ENCODE results near the gene HOXD10.

HOXD10 gene

DNA sequence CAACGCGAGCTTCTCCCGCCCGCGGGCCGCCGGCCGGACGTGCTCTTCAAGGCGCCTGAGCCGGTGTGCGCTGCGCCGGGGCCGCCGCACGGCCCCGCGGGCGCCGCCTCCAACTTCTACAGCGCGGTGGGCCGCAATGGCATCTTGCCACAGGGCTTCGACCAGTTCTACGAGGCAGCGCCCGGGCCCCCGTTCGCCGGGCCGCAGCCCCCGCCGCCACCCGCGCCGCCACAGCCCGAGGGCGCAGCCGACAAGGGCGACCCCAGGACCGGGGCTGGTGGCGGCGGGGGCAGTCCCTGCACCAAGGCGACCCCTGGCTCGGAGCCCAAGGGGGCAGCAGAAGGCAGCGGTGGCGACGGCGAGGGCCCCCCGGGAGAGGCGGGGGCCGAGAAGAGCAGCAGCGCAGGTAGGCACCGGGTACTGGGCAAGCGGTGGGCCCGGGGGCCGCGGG, 8.8 kb upstream of the HOXD10 start:
- no peak for DNase-seq

DNA sequence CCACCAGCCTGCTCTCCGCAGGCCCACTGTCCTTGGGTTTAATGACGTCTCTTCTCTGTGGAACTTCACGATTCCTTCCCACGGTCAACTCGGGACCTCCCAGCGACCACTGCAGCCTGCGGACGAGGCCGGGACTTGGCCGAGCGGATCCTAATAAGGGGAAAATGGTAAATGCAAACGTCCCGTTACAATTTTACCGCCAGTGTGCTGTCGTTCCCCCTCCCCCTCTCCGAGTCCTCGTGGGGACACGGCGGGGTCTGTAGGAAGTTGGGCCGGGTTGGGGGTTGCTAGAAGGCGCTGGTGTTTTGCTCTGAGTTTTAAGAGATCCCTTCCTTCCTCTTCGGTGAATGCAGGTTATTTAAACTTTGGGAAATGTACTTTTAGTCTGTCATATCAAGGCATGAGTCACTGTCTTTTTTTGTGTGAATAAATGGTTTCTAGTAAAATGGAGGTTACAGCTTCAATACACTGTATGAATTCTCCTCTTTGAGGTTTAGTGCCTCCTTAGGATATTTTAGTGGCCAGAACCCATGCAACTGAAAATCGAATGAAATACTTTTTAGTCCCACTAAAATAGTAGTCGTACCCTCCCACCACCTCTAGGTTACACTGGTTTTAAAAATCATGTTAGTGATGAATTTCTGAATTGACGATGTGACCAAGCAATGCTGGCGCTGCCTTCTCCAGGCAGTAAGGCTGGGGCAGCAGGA, 7.2 kb upstream of the HOXD10 start:
- DNase-seq = no peak

DNA sequence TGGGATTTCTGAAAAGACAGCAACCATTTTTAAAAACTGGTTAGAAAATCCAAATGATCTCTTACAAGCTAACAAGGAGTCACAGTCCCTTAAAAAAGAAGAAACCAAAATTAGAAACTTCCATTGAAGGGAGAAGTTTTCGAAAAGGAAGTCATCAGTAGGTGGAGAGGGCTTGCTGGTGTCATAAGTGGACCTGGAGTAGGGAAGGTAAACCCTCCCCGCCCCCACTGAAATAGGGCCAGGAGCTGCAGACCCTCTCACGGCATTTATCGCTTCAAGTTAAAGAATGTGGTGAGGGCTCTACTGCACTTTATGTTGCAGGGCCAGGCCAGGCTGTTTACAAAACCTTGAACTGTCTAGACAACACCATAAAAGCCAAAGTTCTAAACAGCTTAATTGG, 6.6 kb upstream of the HOXD10 start:
- no peak for DNase-seq

DNA sequence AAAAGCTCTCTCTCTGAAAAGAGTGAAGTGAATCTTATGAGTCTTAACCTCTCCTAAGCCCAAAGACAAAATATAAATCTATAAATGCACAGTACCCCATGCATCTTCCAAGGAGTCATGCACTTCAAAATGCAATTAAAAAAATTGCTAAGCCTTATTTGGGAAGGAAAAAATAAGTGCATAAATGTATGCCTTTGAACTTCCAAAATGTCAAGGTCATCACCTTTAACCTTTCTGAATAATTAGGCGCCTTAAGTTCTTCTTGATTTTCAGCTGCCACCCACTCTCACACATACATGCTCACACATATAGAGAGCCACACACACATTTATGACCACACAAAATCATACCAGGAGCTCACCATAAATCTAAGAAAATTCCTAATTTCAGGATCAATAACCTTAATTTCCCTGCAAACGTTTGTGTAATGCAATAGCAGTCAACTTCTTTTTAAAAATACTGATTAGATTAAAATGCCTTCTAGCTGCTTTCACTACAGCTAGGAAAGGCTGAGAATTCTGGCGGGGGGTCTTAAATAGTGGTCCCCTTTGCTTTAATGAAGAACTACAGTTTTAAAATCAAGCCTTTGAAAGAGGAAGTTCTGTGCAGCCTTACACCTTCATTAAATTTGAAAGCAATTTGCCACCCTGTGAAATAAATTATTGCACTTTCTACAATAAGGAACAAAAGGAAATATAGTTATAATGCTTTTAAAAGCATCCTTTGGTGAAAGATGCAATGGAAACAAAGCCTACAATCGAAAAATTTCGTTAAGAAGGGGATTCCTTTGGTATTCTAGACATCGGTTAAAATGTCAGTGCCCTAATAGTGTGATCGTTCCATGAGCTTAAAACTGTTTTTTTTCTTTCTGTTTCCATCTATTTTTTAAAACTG, 5.9 kb upstream of the HOXD10 start:
- DNase-seq = no peak

DNA sequence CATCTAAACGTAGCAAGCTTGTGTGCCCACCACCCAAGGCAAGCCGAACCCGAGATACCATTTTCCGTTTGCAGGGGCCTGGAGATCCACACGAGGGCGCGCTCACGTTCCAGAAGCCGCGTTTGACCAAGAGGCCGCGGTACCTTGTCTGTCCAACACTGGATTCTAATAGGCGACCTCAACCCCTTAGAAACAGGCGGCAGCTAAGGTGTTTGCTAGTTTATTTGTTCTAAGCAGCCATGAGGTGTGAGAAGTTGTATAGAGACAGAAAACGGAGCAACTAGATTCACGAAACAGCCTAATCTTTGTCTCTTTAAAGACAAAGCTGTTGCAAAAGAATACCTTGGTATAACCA, 5.3 kb upstream of the HOXD10 start:
- no peak for DNase-seq

DNA sequence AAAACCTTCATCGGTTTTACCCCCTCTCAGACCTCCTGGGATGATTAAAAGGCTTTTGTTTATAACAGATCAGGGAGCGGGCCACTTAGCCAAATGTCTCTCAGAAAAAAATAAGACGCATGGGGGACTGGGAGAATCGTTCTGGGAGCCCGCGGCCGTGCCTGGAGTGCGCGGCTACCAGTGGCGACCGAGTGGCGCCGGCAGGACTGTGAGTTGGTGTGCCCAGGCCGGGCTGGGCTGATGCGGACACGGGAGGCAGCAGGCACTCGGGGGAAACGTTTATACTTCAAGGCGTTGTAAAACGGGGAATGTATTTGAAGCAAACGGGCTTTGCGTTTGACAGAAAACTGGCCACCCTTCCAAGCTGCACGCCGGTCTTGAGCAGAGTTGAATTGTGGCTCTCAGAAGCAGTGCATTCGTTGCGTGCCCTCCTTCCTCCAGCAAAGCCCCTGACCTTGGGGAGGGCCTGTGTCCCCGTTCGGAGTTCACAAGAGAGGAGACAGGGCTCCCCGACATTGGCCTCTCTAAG, 4.7 kb upstream of the HOXD10 start:
- no peak for DNase-seq

DNA sequence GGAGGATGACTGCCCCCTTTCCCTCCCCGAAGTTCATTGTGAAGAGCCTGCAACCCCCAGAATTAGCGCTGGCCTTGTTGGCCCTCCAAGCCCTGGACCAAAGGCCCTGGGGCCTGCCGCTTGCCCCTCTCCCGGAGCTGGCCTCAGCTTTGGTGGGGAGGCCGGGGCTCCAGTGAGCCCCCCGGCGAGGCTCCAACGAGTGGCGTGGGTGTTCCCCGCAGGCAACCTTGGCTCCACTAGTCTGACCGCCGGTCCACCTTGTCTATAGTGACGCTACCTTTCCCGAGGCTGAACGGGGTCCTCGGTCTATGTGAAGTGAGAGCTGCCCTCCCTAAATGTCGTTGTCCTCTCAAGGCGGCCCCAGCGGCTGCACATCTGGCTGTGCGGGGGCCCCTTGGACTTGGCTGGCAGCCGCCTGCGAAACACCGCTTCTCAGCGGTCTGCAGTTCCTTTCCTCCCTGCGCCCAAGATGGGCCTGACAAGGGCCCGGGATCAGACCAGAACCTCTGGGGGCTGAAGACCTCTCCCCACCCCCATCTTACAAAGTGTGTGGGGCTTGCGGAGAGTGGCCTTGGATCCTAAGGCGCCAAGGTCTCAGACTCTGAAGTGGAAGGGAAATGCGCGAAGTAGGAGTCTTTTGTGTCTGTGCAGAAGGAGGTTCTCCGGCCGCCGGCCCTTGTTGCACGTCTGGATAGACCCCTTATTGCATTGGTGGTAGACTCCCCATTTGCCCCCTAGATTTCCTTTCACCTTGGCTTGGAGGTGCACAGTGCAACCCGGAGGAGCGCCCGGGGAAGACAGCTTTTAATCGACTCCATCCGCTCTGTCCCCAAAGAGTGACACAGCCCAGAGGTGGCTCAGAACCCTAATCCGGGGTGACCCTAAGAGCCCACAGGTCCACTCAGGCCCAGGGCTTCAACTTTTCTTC, 3.9 kb upstream of the HOXD10 start:
- no peak for DNase-seq

DNA sequence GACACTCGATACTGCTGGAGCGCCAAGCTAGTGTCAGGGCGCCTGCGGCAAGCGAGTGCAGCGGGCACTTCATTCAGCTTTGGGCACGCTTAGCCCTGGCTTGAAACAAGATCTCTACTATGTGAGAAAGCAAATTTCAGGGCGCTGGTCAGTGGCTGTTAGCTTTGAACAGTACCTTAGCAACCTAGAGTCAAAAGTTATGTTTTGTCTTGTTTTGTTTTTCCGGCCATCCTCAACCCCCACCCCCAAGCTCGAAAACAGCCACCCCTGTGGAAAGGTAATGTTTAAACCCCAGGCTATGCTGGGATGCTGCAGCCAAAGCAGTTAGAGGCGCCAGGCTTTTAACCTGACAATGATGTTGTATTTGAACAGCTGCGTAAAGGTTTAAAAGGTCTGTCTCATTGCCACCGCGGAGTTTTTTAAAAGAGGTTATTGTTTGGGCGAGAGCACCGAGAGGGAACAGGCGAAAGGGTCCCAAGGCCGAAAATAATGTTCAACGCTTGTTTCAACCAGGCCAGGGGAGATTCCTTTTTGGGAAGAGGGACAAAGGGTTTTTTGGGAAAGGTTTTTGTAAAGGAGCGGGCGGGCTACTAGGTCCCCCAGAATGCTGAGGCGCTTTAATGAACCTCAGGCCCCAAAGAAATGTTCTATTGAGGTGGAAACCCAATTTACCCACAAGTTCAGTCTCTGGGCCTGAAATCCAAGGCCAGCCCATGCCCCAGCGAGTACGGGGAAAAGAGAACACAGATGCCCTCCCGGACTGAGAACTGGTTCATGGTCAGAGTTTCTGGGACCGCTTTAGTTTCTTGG, 2.3 kb upstream of the HOXD10 start:
- no peak for DNase-seq

DNA sequence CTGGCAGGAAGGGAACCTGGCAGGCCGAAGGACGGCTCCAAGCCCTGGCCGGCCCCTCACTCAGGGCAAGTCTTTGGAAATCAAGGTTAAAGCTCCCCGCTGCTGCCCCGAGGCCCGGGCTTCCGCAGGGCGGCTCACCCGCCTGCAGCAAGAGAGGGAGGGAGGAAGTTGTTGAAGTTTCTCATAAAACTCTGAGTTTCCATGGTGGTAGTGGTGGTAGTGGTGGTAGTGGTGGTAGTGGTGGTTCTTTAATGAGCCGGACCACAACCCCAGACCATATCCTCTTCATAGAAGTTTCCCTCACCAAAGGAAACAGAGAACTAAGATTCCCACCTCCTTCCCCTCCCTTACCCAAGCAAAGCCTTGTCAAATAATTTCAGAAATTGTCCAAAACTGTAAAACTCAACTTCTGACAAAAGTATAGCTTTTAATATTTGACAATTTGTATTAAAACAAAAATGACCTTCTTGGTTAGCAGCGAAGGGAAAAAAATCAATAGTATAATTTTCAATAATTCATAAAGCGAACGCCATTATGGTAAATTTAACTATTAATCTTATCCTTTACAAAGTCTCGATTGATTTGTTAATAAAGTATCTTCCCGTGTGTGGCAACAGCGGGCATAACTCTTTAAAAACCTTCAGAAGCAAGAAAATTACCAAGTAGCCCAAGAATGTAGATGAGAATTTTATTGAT, 1.5 kb upstream of the HOXD10 start:
- DNase-seq = no peak

DNA sequence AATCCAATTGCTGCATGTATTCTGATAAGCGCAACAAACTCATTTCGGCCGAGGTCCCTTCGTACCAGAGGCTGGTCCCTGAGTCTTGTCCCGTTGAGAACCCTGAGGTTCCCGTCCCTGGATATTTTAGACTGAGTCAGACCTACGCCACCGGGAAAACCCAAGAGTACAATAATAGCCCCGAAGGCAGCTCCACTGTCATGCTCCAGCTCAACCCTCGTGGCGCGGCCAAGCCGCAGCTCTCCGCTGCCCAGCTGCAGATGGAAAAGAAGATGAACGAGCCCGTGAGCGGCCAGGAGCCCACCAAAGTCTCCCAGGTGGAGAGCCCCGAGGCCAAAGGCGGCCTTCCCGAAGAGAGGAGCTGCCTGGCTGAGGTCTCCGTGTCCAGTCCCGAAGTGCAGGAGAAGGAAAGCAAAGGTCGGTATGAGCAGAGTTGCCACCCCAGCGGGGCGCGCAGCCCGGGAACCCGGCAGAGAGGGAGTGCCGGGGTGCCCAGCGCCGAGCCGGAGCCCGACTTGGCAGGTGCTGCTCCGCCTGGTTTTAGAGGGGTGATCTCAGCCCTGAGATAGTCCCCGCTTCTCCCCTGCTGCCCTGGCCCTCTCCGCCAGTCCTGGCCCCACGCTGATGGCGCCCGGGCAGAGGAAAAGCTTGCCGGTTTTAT, 714 bp downstream of the HOXD10 start:
- DNase-seq = no peak

DNA sequence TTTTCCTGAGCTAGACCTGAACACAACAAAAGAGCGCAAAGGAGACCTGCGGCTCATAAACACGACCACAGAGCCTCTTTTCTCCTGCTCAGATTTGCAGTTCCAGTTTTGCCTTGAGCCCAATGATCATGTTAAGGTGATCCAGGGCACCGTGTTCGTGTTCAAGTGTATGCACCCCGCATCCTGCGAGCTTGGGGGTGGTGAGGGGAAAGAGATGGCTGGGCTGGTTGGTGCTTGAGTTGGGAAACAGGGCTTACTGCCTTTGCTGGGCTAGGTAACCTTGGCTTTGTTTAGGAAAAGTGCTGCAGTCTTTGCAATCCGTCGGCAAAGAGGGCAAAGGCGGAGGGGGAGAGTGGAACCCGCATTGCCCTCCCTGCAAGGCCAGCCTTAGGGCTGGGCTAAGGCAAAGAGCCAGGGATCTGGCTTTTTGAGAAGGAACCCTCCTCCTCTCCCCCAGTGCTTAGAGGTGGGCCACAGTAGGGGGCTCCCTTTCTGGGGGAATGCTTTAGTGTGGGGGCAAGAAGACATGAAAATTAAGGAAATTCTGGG, 1.3 kb downstream of the HOXD10 start:
- no peak for DNase-seq

DNA sequence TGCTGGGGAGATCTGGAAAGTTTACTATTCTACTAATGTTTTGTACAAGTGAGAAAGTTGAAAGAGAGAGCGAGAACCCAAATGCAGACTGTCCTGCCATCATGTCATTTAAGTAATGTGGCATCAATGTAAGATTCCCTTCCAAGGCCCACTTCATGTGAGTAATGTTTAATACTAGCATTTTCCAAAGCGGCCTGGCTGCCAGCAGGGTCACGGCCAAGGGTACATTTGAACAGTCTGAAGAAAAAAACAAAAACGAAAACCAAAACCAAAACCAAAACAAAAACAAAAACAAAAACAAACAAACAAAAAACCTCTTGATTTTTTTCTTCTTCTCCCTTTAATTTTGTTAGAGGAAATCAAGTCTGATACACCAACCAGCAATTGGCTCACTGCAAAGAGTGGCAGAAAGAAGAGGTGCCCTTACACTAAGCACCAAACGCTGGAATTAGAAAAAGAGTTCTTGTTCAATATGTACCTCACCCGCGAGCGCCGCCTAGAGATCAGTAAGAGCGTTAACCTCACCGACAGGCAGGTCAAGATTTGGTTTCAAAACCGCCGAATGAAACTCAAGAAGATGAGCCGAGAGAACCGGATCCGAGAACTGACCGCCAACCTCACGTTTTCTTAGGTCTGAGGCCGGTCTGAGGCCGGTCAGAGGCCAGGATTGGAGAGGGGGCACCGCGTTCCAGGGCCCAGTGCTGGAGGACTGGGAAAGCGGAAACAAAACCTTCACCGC, 2.2 kb downstream of the HOXD10 start:
- DNase-seq = no peak

DNA sequence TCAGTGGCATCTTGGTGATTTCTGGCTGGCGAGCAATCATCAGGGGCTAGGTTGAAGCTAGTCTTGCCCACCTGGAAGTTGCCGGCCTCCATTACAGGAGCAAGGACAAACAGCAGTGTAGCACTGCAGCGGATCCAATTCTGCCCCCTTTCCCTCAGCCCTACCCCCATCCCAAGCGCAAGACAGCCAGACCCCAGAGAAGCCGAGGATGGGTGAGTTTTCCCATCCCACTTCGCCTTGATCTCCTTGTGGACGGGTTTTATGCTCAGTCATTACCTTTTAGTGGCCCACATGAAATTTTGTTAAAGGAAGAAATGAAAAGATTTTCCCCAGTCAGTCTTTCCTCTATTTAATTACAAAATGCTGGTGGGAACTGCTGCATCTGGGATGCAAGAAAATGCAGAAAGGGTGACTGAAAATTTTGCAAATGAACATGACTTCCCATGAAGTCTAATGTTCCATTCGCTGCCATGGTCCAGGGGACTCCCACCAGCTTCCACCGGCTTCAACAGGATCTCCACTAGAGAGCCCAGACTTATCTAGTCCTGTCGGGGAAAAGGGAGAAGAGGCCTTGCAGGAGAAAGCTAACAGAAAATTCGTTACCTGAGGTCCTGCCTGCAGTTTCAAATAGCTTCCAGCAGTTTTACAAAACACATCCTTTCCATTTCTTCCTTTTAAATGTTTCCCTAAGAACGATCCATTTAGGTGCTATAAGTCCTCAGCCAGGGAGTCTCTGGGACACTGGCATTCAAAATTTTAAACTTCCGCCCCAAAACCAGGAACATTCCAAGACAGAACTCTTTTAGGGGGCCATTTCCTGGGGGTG, 4.0 kb downstream of the HOXD10 start:
- no peak for DNase-seq

DNA sequence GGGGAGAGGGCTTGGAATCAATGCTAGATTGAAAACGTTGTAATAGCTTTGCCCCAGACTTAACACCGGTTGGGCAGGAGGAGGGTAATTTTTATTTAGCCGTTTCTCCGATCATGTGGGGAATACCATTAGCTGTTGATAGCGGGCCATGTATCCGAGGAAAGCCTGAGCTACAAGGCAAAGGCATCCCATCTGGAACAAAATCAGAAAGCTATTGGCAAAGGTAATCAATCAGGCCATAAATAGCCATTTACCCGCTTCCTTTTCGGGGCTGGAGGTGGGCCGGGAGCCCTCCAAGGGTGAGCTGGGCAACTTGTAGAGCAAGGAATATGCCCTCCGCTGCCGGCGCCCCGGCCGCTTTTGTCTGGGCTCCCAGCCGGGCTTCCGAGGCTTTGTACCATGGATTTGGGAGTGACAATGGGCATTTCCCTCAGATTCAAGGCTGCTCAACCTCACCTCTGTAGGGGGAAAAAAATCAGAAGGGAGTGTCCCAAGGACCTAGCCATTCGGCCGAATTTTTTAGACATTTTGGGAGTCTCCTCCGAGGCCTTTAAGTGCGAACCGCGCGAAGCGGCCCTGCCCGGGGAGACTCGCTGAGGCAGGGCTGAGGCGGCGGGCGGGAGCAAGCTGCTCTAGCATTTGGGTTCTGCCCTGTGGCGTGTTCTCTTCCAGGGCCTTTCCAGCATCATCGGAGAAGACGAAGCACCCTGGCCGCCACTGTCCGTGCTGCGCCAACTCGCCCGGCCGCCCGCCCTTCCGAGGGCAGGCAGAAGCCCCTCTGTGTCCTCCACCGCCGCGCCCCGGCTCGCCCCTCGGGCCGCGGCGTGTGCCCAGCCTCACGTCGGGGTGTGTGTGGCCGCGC, 4.8 kb downstream of the HOXD10 start:
- DNase-seq = no peak

DNA sequence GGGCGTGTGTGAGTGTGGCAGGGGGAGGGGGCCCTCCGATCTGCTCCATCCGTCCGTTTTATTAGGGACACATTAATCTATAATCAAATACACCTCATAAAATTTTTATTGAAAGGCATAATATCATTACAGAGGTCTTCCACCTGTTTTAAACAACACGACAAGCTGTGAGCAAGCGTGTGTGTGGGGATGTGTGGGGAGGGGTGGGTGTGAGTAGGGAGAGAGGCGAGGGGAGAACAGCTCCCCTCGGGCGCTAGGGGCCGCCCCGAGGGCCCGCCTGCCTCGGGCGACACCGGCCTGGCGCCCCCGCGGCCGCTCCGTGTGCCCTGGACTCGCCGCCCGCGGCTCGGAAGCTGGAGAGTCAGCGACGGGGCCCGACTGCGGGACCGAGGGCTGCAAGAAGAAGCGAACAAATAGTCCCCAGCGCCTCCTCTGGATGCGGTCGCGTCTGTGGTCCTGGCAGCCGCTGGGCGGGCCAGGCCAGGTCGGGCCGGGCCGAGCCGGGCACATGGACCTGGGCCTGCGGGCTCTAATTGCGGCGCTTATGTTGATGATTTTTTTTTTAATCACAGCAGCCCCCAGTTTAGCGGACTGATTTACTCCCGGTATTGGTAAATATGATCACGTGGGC, 5.6 kb downstream of the HOXD10 start:
- DNase-seq = no peak

DNA sequence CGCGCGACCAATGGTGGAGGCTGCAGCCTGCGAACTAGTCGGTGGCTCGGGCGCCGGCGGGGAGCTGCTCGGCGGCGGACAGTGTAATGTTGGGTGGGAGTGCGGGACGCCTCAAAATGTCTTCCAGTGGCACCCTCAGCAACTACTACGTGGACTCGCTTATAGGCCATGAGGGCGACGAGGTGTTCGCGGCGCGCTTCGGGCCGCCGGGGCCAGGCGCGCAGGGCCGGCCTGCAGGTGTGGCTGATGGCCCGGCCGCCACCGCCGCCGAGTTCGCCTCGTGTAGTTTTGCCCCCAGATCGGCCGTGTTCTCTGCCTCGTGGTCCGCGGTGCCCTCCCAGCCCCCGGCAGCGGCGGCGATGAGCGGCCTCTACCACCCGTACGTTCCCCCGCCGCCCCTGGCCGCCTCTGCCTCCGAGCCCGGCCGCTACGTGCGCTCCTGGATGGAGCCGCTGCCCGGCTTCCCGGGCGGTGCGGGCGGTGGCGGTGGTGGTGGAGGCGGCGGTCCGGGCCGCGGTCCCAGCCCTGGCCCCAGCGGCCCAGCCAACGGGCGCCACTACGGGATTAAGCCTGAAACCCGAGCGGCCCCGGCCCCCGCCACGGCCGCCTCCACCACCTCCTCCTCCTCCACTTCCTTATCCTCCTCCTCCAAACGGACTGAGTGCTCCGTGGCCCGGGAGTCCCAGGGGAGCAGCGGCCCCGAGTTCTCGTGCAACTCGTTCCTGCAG, 6.3 kb downstream of the HOXD10 start, which contains the start of gene HOXD9:
Gene HOXD9 (plus strand): TSS at position 37 of the 728 bp plus-strand sequence. CDS start 50 bp downstream, at position 87.
- no peak for DNase-seq
